Retinal pigment epithelial cell (primary cell): Measurements from ENCODE around the gene SLC6A8.

Experiments
- DNase-seq: peaks from one replicate; pipeline ENCODE4 v3.0.0-alpha.2; 2010; ENCODE audit warnings: low read depth
- H3K4me3 ChIP-seq: 2 replicates; pipeline ENCODE4 v1.5.1; 2011; ENCODE audit warnings: mild to moderate bottlenecking, low read length, control low read depth, moderate library complexity
- TF ChIP-seq, protein P1 (sequence below): conservative IDR thresholded peaks from 2 replicates; pipeline ENCODE4 v1.5.1; 2011; ENCODE audit warnings: low read depth, low read length, control low read depth, inconsistent platforms

Gene SLC6A8

DNA sequence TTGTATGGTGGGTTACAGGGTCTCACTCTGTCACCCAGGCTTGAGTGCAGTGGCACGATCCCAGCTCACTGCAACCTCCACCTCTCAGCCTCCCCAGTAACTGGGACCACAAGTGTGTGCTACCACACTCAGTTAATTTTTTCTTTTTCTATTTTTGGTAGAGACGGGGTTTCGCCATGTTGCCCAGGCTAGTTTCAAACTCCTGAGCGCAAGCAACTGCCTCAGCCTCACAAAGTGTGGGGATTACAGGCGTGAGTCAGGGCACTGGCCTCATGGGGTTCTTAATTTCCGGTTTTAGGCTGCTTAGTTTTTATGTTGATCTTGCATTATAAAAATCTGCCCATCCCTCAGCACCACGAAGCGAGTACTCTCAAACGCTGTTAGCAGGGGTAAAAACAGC, 29.7 kb downstream of the SLC6A8 start:
- TF ChIP-seq, protein P1, sequence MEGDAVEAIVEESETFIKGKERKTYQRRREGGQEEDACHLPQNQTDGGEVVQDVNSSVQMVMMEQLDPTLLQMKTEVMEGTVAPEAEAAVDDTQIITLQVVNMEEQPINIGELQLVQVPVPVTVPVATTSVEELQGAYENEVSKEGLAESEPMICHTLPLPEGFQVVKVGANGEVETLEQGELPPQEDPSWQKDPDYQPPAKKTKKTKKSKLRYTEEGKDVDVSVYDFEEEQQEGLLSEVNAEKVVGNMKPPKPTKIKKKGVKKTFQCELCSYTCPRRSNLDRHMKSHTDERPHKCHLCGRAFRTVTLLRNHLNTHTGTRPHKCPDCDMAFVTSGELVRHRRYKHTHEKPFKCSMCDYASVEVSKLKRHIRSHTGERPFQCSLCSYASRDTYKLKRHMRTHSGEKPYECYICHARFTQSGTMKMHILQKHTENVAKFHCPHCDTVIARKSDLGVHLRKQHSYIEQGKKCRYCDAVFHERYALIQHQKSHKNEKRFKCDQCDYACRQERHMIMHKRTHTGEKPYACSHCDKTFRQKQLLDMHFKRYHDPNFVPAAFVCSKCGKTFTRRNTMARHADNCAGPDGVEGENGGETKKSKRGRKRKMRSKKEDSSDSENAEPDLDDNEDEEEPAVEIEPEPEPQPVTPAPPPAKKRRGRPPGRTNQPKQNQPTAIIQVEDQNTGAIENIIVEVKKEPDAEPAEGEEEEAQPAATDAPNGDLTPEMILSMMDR, result no peak
- H3K4me3 ChIP-seq, result no peak overlapping the region
- no peak for DNase-seq

DNA sequence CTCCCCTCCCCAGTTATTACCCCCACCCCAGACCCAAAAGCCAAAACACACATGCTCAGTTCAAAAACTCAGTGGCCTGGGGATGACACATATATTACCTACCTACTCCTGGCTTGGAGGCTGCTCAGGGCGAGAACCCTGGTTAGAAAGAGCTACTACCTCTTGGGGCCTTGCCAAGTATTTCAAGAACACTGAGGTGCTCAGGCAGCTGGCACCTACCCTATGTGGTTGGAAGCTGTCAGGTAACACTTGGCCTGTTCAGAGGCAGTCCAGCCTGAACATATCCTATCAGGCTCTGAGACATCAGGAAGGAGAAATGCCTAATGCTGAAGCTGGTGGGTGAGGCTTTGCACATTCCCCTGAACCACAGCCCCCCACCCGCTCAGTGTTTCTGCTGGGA, 31.5 kb downstream of the SLC6A8 start:
- no peak overlapping the region for H3K4me3 ChIP-seq
- DNase-seq, result no peak
- TF ChIP-seq, protein P1, result no peak

DNA sequence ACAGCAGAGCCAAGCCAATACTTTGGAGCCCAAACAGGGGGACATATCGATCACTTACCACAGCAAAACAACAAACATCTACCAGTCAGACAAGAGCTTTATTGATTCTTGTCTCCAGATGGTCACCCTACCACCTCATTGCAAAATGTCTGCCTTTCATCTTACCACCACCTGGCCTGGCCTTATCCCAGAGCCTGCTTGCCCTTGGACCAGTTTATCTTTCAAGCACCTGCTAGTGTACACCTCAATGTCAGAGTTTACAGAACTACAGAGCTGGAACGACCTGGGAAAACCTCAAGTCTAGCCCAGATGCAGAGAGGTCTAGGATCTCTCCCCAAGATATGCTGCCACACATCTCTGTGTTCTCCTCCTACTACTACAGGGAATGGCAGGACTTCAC, 32.0 kb downstream of the SLC6A8 start:
- no peak overlapping the region for H3K4me3 ChIP-seq

DNA sequence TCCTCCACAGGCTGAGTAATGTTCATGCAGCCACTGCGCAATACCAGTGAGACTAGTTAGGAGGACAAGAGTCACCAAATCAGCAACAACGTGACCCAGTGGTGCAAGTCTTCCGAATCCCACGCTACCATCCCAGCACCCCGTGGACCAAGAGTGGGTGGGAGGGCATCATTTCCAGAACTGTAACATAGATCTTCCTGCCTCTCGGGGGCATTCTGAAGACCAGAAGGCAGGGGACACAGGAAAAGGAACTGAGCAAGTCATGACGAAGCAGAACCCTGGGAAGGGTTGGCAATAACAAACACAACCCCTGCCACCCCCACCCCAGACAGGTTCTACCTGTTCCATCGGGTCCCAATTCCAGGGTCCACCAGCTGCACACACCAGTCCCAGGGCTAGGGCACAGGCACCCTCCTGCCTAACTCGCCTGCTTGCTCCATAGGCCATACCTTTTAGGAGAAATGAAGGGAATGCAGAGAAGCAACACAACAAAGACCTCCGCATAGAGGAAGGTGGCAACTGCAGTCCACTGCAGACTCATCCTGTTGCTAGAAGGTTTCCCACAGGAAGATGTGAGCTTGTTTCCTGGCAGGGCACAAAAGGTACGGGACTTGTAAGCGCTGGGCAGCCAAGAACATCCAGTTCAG, 35.1 kb downstream of the SLC6A8 start:
- DNase-seq, result no peak
- peak overlapping the region; percentile 60 for H3K4me3 ChIP-seq
- TF ChIP-seq, protein P1, result no peak

More for the DNA sequence above, 32.0 kb downstream of the SLC6A8 start:
- DNase-seq, result no peak
- TF ChIP-seq, protein P1, result no peak

DNA sequence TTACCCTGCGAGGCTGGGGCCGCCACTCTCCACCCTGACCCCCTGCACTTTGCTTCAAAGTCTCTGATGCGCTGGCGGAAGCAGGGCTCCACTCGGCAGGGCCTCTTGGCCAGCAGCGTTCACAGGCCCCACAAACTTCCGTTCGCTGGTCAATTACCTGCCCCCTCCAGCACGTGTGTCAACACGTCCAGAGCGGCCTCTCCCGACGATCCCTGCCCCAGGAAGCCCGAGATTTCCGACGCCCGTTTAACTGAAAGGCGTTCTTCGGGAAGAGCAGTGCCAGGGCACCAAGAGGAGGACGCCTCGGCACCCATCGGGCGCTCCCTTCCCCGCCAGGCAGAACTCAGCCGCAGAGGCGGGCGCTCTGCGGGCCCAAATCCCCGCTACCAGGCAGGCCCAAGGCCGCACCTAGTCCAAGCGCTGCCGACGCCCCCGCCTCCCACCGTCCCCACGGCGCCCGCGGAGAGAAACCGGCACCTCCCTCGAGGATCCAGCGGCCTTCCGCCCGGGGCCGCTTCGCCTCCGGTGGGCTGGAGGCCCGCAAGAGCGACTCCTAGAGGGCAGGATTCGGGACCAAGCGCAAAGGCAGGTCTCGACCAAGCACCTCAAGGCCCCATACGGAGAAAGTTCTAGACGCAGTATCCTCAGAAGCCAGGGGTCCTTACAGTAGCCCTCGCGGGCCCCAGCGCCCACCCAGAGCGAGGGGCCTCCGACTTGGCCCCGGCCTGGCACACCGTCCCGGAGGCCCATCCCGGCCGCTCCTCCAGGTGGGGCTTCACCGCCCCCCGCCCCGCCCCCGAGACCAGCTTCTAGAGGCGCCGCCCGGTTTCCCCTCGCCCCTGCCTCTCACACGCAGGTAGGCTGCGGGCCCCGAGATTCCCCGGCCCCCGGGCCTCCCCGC, 35.9 kb downstream of the SLC6A8 start:
- TF ChIP-seq, protein P1, result peak; percentile 47
- H3K4me3 ChIP-seq, result peak overlapping the region; percentile 60
- no peak for DNase-seq

DNA sequence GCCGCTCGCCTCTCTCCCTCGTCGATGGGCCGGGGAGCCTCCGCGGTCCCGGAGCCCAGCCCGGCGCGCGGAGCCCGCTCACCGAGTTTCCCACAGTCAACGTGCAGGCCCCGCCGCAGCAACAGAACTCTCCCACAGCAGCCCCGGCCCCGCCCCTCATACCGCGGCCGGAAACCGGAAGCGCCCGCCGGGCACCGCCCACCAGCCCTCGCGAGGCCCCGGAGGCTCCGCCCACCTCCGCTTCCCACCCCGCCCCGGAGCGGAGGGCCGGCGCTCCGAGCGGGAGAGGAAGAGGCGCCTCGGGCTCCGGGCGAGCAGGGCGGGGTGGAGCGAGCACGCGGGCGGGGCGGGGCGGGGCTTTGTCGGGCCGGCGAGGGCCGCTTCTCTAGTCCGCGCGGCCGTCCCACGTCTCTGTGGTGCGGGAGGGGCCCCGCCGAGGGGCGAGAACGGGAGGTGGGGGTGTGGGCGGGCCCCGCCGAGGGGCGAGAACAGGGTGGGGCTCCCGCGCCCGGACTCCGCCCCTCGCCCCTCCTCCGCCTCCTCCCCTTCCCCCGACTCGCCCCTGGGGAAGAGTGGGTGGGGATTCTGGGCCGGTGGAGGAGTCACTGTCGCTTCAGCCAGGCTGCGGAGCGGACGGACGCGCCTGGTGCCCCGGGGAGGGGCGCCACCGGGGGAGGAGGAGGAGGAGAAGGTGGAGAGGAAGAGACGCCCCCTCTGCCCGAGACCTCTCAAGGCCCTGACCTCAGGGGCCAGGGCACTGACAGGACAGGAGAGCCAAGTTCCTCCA, 36.7 kb downstream of the SLC6A8 start, which contains the start of the genes ABCD1 and BCAP31:
Gene ABCD1, plus strand, starts transcription at position 605 of the 787 bp plus-strand sequence. CDS start 411 bp downstream, outside the sequence.
Gene BCAP31, minus strand, starts transcription at position 136 of the 787 bp plus-strand sequence. CDS start 1,143 bp downstream, outside the sequence.
- no peak for DNase-seq
- peak within 1 kb of the TSS; percentile 60 for H3K4me3 ChIP-seq
- TF ChIP-seq, protein P1, result no peak
